Measurements from ENCODE around the gene KCNIP4.

DNA sequence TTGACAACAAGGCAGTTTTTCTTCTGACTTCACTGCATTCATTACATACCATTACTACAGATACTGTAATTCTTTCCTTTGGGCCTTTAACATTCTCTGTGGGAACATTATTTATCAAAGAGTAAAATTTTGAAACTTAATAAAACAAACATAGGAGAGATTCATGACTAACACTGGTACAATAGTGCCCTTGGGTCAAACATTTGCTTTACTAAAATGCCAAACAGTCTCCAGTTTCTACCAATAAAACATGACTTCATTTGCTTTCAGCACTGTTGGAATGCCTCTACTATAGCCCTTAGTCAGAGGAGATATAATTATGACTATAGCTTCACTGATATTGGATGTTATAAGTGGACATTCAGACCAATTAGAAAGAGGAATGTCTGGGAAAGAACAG lies 766.9 kb downstream of the KCNIP4 start:
- TF ChIP-seq CTCF (IDR thresholded peaks at IDR 0.05) (no peak), POLR2A (IDR thresholded peaks at IDR 0.05) (no peak)
